Liver (tissue), 9 donors: ENCODE results near the gene RERE. TPM values are rescaled to one million over a fixed set of nuclear protein-coding genes. Genes with fewer than 3 reads are reported as not detected.

Source experiments
- DNase-seq: peaks from one replicate; pipeline ENCODE4 v3.0.0-alpha.2; 2017; ENCODE audit warnings: low spot score
- H3K27ac ChIP-seq, 2 donors: one replicate each; pipeline ENCODE4 v1.7.0; 2013; ENCODE audit warnings: inconsistent platforms in 2 of 2, low read length in 2 of 2, control low read depth in 1 of 2, low read depth in 1 of 2, mild to moderate bottlenecking in 1 of 2
- H3K27me3 ChIP-seq, 4 donors: one replicate each; pipeline versions ENCODE4 v1.6.1 to v1.7.0; 2013; ENCODE audit warnings: low read length in 3 of 4, inconsistent platforms in 1 of 4, mild to moderate bottlenecking in 1 of 4, moderate library complexity in 1 of 4; ENCODE audit not compliant: control insufficient read depth in 4 of 4, insufficient read depth in 4 of 4
- H3K36me3 ChIP-seq, 4 donors: one replicate each; pipeline versions ENCODE4 v1.6.1 to v1.7.0; 2013; ENCODE audit warnings: low read length in 3 of 4, mild to moderate bottlenecking in 3 of 4, low read depth in 1 of 4, moderate library complexity in 1 of 4; ENCODE audit not compliant: control insufficient read depth in 4 of 4, insufficient read depth in 3 of 4
- H3K4me1 ChIP-seq, 4 donors: one replicate each; pipeline versions ENCODE4 v1.6.1 to v1.7.0; 2013; ENCODE audit warnings: low read length in 3 of 4, mild to moderate bottlenecking in 3 of 4, moderate library complexity in 1 of 4; ENCODE audit not compliant: control insufficient read depth in 4 of 4, insufficient read depth in 4 of 4
- H3K4me3 ChIP-seq, 3 donors: one replicate each; pipeline versions ENCODE4 v1.6.1 to v1.7.0; 2013; ENCODE audit warnings: low read length in 3 of 3, control low read depth in 1 of 3, low read depth in 1 of 3, mild to moderate bottlenecking in 1 of 3
- H3K9ac ChIP-seq, 2 donors: one replicate each; pipeline ENCODE4 v1.7.0; 2013; ENCODE audit warnings: low read length in 2 of 2, mild to moderate bottlenecking in 2 of 2, moderate library complexity in 2 of 2, control low read depth in 1 of 2, low read depth in 1 of 2
- H3K9me3 ChIP-seq, 4 donors: one replicate each; pipeline versions ENCODE4 v1.6.1 to v1.7.0; 2013; ENCODE audit warnings: low read length in 3 of 4; ENCODE audit not compliant: control insufficient read depth in 4 of 4
- FOXA2 ChIP-seq: IDR thresholded peaks from 2 replicates; pipeline ENCODE4 v1.6.1; 2016; ENCODE audit warnings: antibody characterized with exemption
- GABPA ChIP-seq, 2 donors: IDR thresholded peaks in 1 of 2; conservative IDR thresholded peaks in 1 of 2; 2 replicates each; pipeline ENCODE4 v1.6.1; 2016; ENCODE audit warnings: antibody characterized with exemption in 2 of 2, mild to moderate bottlenecking in 1 of 2, moderate library complexity in 1 of 2
- HNF4A ChIP-seq, 2 donors: conservative IDR thresholded peaks; 2 replicates each; pipeline ENCODE4 v1.6.1; 2016; ENCODE audit warnings: antibody characterized with exemption in 2 of 2, mild to moderate bottlenecking in 2 of 2
- HNF4G ChIP-seq: IDR thresholded peaks from 2 replicates; pipeline ENCODE4 v1.6.1; 2016; ENCODE audit warnings: antibody characterized with exemption
- JUND ChIP-seq, 2 donors: IDR thresholded peaks; 2 replicates each; pipeline ENCODE4 v1.6.1; 2016; ENCODE audit warnings: antibody characterized with exemption in 2 of 2
- RAD21 ChIP-seq, 2 donors: IDR thresholded peaks; 2 replicates each; pipeline ENCODE4 v1.6.1; 2016; ENCODE audit warnings: antibody characterized with exemption in 2 of 2, mild to moderate bottlenecking in 2 of 2
- RXRA ChIP-seq, 2 donors: IDR thresholded peaks; 2 replicates each; pipeline ENCODE4 v1.6.1; 2017 to 2018; ENCODE audit warnings: antibody characterized with exemption in 2 of 2, mild to moderate bottlenecking in 1 of 2
- TAF1 ChIP-seq: conservative IDR thresholded peaks from 2 replicates; pipeline ENCODE4 v1.6.1; 2016; ENCODE audit warnings: antibody characterized with exemption, mild to moderate bottlenecking
- YY1 ChIP-seq: IDR thresholded peaks from 2 replicates; pipeline ENCODE4 v1.6.1; 2016; ENCODE audit warnings: antibody characterized with exemption, mild to moderate bottlenecking
- WGBS: extraction: QIAGEN DNeasy Blood & Tissue Kit; methylation state at CpG from one replicate; pipeline ENCODE4 v1.1.7; 2013; 5-methylcytosine and 5-hydroxymethylcytosine counted together
- polyA plus RNA-seq, 2 donors: library from polyadenylated mRNA; stranded (reverse) in 1 of 2; unstranded in 1 of 2; fragments of 200-250 nt in 1 of 2; fragments of >200 nt in 1 of 2; fragmentation: Nextera tagmentation in 1 of 2; extraction: Ambion mirVana in 1 of 2; gene quantifications; one replicate each; pipeline versions ENCODE4 v1.2.1 to v1.2.3, GENCODE V29; 2013 to 2015
- total RNA-seq, 2 donors: library from RNA; depleted of rRNA; stranded (reverse); fragments of >200 nt; gene quantifications; one replicate each; pipeline ENCODE4 v1.2.3, GENCODE V29; 2014
- TF ChIP-seq, protein P1 (sequence below): IDR thresholded peaks from 2 replicates; pipeline ENCODE4 v1.6.1; 2016; ENCODE audit warnings: antibody characterized with exemption
- TF ChIP-seq, protein P2 (sequence below): IDR thresholded peaks from 2 replicates; pipeline ENCODE4 v1.6.1; 2016; ENCODE audit warnings: antibody characterized with exemption, mild to moderate bottlenecking
- TF ChIP-seq, protein P3 (sequence below): IDR thresholded peaks from 2 replicates; pipeline ENCODE4 v1.6.1; 2016; ENCODE audit warnings: antibody characterized with exemption
- TF ChIP-seq, protein P4 (sequence below): IDR thresholded peaks from 2 replicates; pipeline ENCODE4 v1.6.1; 2016; ENCODE audit warnings: antibody characterized with exemption
- donor health status: healthy.
- donor health status: healthy.
- donor health status: healthy.
- donor health status: healthy.
- donor health status: healthy.

Gene RERE
- total and polyA plus RNA-seq, 4 donors, result 9.8 to 49.1 (median 24.8) TPM

DNA sequence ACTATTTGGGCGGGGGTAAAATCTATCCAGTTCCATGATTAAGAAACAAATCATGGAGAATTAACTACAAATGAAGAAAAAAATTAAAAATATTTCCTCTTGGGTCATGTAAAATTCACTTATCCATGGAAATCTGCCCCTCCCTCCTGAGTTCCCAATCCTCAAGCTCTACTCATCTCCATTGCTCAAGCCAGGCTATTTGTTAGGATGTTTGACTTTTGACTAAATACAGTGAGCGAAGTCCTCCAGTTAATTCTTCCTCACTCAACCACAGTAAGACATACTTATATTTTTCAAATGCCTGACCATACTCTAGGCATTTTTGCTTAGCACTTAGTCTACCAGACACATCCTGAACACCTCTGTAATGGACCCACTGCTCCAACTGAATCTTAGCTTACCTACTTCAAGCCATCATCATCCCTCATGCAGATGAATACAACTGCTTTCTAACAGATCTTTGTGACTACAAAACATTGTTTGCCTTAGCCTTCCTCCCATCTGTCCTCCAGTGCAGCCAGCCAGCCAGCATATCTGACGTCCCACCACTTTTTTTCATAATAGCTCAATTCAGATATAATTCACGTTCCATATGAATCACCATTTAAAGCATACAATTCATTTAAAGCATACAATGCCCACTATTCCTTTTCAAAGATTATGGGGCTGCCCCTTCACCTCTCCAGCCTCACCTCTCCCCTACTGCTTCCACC, 154.2 kb downstream of the RERE start:
- TF ChIP-seq HNF4A (conservative IDR thresholded peaks at IDR 0.05) (no peak), HNF4G (no peak), RXRA (IDR thresholded peaks at IDR 0.05) (no peak), FOXA2 (no peak), RAD21 (IDR thresholded peaks at IDR 0.05) (no peak)
- TF ChIP-seq, protein P1, sequence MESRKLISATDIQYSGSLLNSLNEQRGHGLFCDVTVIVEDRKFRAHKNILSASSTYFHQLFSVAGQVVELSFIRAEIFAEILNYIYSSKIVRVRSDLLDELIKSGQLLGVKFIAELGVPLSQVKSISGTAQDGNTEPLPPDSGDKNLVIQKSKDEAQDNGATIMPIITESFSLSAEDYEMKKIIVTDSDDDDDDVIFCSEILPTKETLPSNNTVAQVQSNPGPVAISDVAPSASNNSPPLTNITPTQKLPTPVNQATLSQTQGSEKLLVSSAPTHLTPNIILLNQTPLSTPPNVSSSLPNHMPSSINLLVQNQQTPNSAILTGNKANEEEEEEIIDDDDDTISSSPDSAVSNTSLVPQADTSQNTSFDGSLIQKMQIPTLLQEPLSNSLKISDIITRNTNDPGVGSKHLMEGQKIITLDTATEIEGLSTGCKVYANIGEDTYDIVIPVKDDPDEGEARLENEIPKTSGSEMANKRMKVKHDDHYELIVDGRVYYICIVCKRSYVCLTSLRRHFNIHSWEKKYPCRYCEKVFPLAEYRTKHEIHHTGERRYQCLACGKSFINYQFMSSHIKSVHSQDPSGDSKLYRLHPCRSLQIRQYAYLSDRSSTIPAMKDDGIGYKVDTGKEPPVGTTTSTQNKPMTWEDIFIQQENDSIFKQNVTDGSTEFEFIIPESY, result no peak
- TF ChIP-seq, protein P2, sequence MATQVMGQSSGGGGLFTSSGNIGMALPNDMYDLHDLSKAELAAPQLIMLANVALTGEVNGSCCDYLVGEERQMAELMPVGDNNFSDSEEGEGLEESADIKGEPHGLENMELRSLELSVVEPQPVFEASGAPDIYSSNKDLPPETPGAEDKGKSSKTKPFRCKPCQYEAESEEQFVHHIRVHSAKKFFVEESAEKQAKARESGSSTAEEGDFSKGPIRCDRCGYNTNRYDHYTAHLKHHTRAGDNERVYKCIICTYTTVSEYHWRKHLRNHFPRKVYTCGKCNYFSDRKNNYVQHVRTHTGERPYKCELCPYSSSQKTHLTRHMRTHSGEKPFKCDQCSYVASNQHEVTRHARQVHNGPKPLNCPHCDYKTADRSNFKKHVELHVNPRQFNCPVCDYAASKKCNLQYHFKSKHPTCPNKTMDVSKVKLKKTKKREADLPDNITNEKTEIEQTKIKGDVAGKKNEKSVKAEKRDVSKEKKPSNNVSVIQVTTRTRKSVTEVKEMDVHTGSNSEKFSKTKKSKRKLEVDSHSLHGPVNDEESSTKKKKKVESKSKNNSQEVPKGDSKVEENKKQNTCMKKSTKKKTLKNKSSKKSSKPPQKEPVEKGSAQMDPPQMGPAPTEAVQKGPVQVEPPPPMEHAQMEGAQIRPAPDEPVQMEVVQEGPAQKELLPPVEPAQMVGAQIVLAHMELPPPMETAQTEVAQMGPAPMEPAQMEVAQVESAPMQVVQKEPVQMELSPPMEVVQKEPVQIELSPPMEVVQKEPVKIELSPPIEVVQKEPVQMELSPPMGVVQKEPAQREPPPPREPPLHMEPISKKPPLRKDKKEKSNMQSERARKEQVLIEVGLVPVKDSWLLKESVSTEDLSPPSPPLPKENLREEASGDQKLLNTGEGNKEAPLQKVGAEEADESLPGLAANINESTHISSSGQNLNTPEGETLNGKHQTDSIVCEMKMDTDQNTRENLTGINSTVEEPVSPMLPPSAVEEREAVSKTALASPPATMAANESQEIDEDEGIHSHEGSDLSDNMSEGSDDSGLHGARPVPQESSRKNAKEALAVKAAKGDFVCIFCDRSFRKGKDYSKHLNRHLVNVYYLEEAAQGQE, result no peak
- no peaks in the 10 kb centered on the region for H3K9me3 ChIP-seq
- H3K27ac ChIP-seq, result peak overlapping the region; percentile 59 to 78
- WGBS, result 94% methylated on average over 4 of the region's 4 CpGs
- no peak for DNase-seq
- peaks cover 11 to 45% (median 29%) of the 10 kb centered on the region in 4 donors for H3K4me1 ChIP-seq
- no peak overlapping the region for H3K9ac ChIP-seq
- no peaks in the 10 kb centered on the region for H3K36me3 ChIP-seq
- H3K4me3 ChIP-seq, result no peak overlapping the region
- H3K27me3 ChIP-seq, result no peaks in the 10 kb centered on the region

DNA sequence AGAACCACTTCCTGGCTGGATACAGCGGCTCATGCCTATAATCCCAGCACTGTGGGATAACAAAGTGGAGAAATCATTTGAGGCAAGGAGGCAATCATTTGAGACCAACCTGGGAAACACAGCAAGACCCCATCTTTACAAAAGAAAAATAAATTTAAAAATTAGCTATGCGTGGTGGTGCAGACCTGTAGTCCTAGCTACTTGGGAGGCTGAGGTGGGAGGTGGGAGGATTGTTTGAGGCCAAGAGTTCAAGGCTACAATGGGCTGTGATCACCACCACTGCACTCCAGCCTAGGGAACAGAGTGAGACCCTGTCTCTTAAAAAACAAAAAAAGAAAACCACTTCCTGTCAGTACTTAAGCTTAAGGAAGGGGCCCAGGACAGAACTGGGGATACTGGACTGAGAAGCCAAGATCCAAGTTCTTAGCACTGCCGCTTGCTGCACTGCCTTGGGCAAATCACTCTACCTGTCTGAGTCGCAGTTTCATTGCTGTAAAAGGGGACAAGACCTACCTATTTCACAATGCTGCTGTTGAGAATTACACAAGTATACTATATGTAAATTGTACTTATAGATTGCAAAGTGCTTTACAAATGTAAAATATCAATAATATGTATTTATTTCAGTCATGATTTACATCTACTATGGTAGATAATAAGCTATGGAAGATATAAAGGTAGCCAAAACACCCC, 154.9 kb downstream of the RERE start:
- Histone ChIP-seq H3K4me3 (no peak overlapping the region), H3K27me3 (no peaks in the 10 kb centered on the region), H3K27ac (peak overlapping the region; percentile 47 to 78), H3K4me1 (peaks cover 7 to 38% (median 24%) of the 10 kb centered on the region in 4 donors), H3K9me3 (no peaks in the 10 kb centered on the region), H3K9ac (no peak overlapping the region), H3K36me3 (no peaks in the 10 kb centered on the region)
- WGBS, result 94% methylated on average over 4 of the region's 4 CpGs
- no peak for DNase-seq
- no peak for TF ChIP-seq JUND (IDR thresholded peaks at IDR 0.05)
- no peak for TF ChIP-seq YY1
- no peak for TF ChIP-seq RAD21 (IDR thresholded peaks at IDR 0.05)
- TF ChIP-seq, protein P3, sequence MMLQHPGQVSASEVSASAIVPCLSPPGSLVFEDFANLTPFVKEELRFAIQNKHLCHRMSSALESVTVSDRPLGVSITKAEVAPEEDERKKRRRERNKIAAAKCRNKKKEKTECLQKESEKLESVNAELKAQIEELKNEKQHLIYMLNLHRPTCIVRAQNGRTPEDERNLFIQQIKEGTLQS, result no peak
- TF ChIP-seq, protein P4, sequence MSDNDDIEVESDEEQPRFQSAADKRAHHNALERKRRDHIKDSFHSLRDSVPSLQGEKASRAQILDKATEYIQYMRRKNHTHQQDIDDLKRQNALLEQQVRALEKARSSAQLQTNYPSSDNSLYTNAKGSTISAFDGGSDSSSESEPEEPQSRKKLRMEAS, result no peak
- TF ChIP-seq FOXA2, result no peak
- no peak for TF ChIP-seq GABPA (IDR thresholded peaks at IDR 0.05 in 1 of 2, conservative IDR thresholded peaks at IDR 0.05 in 1 of 2)
- TF ChIP-seq HNF4A (conservative IDR thresholded peaks at IDR 0.05), result no peak
- no peak for TF ChIP-seq TAF1
